Astrocyte of the spinal cord (primary cell): ENCODE data around the gene GRHL1.

ENCODE experiments used
- DNase-seq: peaks from one replicate; pipeline ENCODE4 v3.0.0; 2011; ENCODE audit warnings: low read depth, low spot score
- H3K4me3 ChIP-seq: 2 replicates; pipeline ENCODE4 v1.5.1; 2011; ENCODE audit warnings: low read depth, mild to moderate bottlenecking, low read length, moderate library complexity
- in situ Hi-C: cut with HindIII; loops from 2 replicates; pipeline ENCODE4 v1.10.0; 2017; ENCODE audit warnings: low sequenced_read_pairs
- TF ChIP-seq, protein P1 (sequence below): IDR thresholded peaks from 2 replicates; pipeline ENCODE4 v1.5.1; 2012; ENCODE audit warnings: low read depth, mild to moderate bottlenecking, low read length, inconsistent platforms

Gene GRHL1

DNA sequence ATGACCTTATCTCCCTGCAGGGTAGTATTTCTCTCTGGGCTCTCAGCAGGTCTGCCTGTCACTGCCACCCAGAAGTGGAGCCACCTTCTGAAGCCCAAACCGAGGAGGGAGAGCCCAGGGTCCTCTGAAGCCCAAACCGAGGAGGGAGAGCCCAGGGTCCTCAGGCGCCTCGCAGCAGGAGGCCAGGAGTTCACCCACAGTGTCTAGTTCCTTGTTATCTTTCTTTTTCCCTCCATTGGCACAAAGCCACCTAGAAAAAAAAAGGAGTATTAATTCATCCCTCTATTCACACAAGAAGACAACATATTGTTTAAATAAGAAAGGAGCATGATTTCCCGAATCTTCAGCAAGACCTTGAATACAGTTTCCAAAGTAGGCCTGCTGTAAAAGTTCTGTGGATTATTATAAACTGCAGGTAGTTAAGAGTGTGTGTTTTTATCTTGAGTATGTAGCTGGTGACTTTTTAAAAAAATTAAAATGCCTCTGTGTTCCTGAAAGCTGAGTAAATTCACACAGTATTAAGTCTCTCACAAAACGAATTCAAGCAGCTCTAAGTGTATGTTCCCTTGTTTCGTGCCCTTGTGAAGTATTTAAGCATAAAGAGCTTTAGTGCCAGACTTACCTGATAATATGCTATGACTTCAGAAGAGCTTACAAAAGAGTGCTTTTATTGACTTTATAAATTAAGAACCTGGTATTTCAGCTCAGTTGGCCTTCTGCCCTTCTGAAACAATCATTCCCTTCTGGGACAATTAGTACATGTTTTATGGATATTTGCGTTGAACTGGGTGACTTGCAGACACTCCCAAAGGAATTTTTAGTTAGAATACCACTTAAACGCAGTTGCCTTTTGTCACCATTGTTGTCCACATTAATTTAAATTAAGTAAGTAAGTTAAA lies 11.7 kb upstream of the GRHL1 start:
- in situ Hi-C loops = no loop called here
- TF ChIP-seq, protein P1, sequence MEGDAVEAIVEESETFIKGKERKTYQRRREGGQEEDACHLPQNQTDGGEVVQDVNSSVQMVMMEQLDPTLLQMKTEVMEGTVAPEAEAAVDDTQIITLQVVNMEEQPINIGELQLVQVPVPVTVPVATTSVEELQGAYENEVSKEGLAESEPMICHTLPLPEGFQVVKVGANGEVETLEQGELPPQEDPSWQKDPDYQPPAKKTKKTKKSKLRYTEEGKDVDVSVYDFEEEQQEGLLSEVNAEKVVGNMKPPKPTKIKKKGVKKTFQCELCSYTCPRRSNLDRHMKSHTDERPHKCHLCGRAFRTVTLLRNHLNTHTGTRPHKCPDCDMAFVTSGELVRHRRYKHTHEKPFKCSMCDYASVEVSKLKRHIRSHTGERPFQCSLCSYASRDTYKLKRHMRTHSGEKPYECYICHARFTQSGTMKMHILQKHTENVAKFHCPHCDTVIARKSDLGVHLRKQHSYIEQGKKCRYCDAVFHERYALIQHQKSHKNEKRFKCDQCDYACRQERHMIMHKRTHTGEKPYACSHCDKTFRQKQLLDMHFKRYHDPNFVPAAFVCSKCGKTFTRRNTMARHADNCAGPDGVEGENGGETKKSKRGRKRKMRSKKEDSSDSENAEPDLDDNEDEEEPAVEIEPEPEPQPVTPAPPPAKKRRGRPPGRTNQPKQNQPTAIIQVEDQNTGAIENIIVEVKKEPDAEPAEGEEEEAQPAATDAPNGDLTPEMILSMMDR = no peak
- no peak overlapping the region for H3K4me3 ChIP-seq
- peak; percentile 10 for DNase-seq

DNA sequence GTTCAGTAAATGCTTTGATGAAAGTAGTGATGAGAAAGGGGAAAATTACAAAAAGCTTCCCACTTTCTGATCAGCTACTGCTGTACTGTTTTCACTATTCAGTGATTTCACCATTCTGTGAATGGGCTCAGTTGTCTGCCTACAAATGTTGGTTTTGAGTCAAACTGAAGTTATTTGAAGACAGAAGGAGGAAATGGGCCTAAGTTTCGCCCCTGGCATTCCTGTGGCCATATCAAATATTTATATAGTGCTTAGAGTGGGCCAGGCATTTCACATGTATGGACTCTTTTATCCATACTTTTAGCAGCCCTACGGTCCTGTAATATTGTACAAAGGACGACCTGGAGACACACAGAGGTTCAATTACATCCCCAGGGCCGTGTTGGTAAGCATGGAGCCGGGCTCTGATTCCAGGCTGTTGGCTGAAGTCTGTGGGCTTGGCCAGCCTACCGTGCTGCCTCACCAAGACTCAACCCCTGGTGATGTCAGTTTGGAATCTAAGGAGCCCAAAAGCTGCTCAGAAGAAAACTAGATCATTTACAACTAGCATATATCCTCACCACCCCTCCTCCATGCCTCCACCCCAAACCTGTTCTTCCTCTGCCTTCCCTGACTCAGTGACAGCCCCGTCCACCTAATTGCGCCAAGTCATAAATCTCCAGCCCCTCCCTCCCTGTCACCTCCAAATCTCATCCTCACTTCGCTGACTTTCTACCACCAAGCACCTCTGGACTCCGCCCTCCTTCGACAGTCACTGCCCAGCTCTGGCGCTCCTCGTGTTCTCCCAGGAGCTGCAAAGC lies 10.1 kb upstream of the GRHL1 start:
- peak; percentile 83 for DNase-seq
- in situ Hi-C loops = no loop called here

DNA sequence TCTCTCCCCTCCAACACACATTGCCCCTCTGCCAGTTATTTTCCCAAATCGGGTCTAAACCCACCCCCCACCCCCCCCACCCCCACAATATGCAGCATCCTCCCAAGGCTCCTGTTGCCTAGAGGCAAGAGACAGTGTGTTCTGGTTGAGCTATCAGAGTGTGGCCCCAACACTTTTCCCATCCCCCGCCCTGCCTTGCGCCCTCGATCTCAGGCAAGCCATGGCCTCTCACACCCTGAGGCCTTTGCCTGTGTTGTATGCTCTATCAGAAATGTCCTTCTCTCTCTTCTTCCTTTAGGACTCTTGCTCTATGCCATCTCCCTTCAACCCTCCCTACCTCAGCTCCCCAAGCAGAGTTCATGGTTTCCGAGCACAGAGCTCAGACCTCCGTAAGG lies 9.5 kb upstream of the GRHL1 start:
- H3K4me3 ChIP-seq = no peak overlapping the region
- in situ Hi-C loops = no loop called here
- TF ChIP-seq, protein P1 = no peak
- DNase-seq = no peak

More for the DNA sequence above, 10.1 kb upstream of the GRHL1 start:
- no peak overlapping the region for H3K4me3 ChIP-seq
- TF ChIP-seq, protein P1 = no peak

DNA sequence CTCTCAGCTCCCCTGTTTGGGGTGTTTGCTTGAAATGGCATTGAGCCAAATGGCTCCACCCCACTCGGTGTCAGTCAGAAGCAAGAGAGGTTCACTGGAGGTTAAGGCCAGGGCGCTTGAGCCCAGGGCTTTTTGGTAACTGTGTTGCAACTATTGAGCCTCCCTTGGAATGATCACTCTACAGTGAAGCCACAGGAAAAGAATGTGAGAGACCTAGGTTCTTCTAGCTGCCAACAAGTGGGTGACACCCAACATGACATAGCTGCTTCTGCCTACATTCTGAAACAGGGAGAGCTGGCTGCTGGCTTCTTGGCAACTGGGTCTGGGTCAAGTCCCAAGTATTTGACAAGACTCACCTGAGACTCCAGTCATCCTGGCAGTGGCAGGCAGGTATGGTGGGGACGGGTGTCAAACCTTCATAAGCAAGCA lies 7.1 kb upstream of the GRHL1 start:
- TF ChIP-seq, protein P1 = no peak
- in situ Hi-C loops = no loop called here
- no peak overlapping the region for H3K4me3 ChIP-seq
- no peak for DNase-seq

DNA sequence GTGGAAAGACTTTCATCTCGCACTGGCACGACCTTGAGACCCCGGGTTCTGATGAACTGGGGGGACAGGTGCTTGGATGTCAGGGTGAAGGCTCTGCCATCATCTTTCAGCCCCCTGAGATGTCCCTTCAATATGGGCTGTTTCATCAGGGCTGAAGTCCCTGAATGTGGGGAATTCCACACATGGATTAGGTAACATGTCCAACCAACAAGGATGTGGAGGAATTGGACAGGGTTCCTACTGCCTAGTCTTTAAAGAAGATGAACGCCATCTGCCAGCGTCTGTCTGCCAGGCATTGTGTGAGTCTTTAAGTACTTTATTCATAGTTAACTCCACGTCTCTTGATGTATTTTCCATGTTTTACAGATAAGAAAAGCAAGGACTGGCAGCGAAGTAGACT lies 5.9 kb upstream of the GRHL1 start:
- DNase-seq = no peak
- TF ChIP-seq, protein P1 = no peak
- no peak overlapping the region for H3K4me3 ChIP-seq
- in situ Hi-C loops = no loop called here

DNA sequence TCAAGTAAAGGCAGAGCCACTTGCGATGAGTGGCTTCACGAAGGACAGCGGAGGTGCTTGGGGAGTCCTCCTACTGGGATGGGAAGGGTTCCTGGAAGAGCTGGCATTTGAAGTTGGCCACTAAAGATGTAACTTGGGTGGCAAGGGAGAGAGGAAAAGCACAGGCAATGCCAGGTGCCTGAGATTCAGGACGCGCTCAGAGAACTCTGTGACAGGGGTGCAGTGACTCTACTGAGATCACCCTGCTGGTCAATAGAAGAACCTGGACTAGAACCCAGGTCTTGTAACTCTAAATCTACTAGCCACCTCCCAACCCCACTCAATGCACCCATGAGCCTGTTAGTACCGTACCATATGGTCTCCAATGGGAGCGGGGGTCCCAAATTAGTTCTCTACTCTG lies 5.4 kb upstream of the GRHL1 start:
- H3K4me3 ChIP-seq = no peak overlapping the region
- TF ChIP-seq, protein P1 = no peak
- in situ Hi-C loops = no loop called here
- no peak for DNase-seq
